PFSK-1 (cell line): ENCODE data around the gene SMTN.

ENCODE experiments used
- POLR2AphosphoS5 ChIP-seq: IDR thresholded peaks from 2 replicates; pipeline ENCODE4 v1.6.1; 2012; ENCODE audit warnings: low read depth, mild to moderate bottlenecking, control low read depth, low read length, moderate library complexity
- TAF1 ChIP-seq: IDR thresholded peaks from 2 replicates; pipeline ENCODE4 v1.6.1; 2012; ENCODE audit warnings: low read length, control low read depth, borderline replicate concordance; ENCODE audit not compliant: insufficient read depth

GRCh38 chr22:31136155-31136554 lies 55.0 kb downstream of the SMTN start:
- TF ChIP-seq POLR2AphosphoS5 (no peak), TAF1 (no peak)
